Measurements from ENCODE around the gene SLIT3.

The SLIT3 gene

DNA sequence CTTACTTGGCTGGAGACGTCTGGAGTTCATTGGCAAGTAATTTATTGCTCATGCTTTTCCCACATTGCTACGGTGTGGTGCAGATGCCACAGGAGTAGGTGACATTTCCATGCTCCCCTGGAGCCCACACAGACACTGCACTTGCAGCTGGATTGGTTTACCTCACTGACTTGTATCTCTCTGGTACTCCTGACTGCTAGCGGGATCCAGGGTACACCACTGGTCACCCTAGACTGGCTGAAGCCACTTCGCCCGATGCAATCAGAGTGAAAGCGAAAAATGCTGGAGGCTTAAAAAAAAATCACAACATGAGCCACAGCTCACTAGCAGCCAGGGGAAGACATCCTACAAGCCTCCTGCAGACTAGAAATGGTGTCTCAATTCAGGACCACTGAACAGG is 32.6 kb upstream of the SLIT3 start:
- no peak for TF ChIP-seq FEZF1 (tag by site-specific recombination; IDR thresholded peaks at IDR 0.05)
- TF ChIP-seq ZNF596 (tag by site-specific recombination; IDR thresholded peaks at IDR 0.05), result no peak
- ChIA-PET POLR2A (no interaction called here), CTCF (no interaction called here)
- Histone ChIP-seq H3K36me3 (ENCODE audit: control insufficient read depth in 2 of 2, insufficient read depth in 1 of 2, low read length in 2 of 2) (no peaks in the 10 kb centered on the region), H3K27ac (ENCODE audit: extremely low read depth, low read depth, low read length) (no peak overlapping the region), H3K9me3 (ENCODE audit: control insufficient read depth, insufficient read depth, low read depth, low read length) (no peaks in the 10 kb centered on the region), H3K4me3 (ENCODE audit: low read depth, low read length) (no peak overlapping the region), H3K4me1 (ENCODE audit: control insufficient read depth, insufficient read depth, low read length) (no peaks in the 10 kb centered on the region)

DNA sequence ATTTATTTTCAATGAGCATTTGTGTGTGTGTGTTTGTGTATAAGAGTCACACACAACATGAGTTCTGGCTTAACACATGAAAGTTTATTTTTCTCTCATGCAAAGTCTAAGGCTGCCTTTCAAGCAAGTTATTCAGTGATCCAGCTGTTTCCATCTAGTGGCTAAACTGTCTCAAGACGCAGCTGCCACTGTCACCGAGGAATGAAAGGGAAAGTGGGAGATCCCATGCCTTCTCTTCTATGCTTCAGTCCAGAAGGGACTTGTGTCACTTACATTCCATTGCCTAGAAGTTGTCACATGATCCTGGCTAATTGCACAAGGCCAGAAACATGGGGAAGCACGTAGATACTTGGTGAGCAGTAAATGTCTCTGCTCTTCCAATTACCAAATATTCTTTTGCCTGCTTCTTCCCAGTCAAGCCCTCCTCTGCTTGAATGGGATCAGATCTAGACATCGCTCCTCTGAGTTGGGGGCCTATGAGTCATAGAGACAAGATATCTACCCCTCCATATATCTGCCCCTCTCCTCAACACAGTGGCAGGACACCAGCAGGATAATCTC is 30.4 kb upstream of the SLIT3 start:
- H3K27ac ChIP-seq (ENCODE audit: extremely low read depth, low read depth, low read length), result no peak overlapping the region
- ChIA-PET CTCF (interaction anchor here (0.6 kb wide), 1 partner anchor 474 kb away, joined by 3 read pairs; no protein-coding TSS in a partner anchor), POLR2A (no interaction called here)

DNA sequence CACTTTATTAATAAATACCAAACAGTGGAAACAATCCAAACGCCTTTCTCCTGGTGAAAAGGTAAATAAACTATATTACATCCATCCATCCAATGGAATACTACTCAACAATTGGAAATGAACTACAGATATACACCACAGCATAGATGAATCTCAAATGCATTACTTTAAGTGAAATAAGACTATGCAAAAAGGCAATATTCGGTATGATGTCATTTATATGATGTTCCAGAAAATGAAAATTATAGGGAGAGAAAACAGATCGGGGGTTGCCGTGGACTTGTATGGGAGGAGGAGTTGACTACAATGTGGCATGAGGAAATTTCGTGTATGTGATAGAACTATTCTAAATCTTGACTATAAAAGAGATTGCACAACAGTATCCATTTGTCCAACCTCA is 27.5 kb upstream of the SLIT3 start:
- Histone ChIP-seq H3K36me3 (ENCODE audit: control insufficient read depth in 2 of 2, insufficient read depth in 1 of 2, low read length in 2 of 2) (no peaks in the 10 kb centered on the region), H3K9me3 (ENCODE audit: control insufficient read depth, insufficient read depth, low read depth, low read length) (no peaks in the 10 kb centered on the region), H3K4me3 (ENCODE audit: low read depth, low read length) (no peak overlapping the region), H3K27ac (ENCODE audit: extremely low read depth, low read depth, low read length) (no peak overlapping the region), H3K4me1 (ENCODE audit: control insufficient read depth, insufficient read depth, low read length) (no peaks in the 10 kb centered on the region)
- TF ChIP-seq, protein P1, sequence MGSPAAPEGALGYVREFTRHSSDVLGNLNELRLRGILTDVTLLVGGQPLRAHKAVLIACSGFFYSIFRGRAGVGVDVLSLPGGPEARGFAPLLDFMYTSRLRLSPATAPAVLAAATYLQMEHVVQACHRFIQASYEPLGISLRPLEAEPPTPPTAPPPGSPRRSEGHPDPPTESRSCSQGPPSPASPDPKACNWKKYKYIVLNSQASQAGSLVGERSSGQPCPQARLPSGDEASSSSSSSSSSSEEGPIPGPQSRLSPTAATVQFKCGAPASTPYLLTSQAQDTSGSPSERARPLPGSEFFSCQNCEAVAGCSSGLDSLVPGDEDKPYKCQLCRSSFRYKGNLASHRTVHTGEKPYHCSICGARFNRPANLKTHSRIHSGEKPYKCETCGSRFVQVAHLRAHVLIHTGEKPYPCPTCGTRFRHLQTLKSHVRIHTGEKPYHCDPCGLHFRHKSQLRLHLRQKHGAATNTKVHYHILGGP (tag by site-specific recombination; IDR thresholded peaks at IDR 0.05), result no peak
- TF ChIP-seq MEIS1 (CRISPR knock-in tag; IDR thresholded peaks at IDR 0.05; ENCODE audit: borderline replicate concordance), result no peak
- no peak for TF ChIP-seq ZNF302 (tag by site-specific recombination; IDR thresholded peaks at IDR 0.05; ENCODE audit: low read depth)
- TF ChIP-seq KLF10 (tag by site-specific recombination; IDR thresholded peaks at IDR 0.05), result no peak
- TF ChIP-seq ZBTB17 (tag by site-specific recombination; IDR thresholded peaks at IDR 0.05), result no peak
- TF ChIP-seq, protein P2, sequence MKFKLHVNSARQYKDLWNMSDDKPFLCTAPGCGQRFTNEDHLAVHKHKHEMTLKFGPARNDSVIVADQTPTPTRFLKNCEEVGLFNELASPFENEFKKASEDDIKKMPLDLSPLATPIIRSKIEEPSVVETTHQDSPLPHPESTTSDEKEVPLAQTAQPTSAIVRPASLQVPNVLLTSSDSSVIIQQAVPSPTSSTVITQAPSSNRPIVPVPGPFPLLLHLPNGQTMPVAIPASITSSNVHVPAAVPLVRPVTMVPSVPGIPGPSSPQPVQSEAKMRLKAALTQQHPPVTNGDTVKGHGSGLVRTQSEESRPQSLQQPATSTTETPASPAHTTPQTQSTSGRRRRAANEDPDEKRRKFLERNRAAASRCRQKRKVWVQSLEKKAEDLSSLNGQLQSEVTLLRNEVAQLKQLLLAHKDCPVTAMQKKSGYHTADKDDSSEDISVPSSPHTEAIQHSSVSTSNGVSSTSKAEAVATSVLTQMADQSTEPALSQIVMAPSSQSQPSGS (tag by site-specific recombination; IDR thresholded peaks at IDR 0.05; ENCODE audit: low read depth), result peak; percentile 57; the same call in 1 of the 2 replicates
- no peak for TF ChIP-seq ZNF777 (tag by site-specific recombination; IDR thresholded peaks at IDR 0.05; ENCODE audit: borderline replicate concordance)
- ChIA-PET CTCF (no interaction called here), POLR2A (no interaction called here)

More for the DNA sequence above, 30.4 kb upstream of the SLIT3 start:
- Histone ChIP-seq H3K4me3 (ENCODE audit: low read depth, low read length) (no peak overlapping the region), H3K9me3 (ENCODE audit: control insufficient read depth, insufficient read depth, low read depth, low read length) (no peaks in the 10 kb centered on the region), H3K4me1 (ENCODE audit: control insufficient read depth, insufficient read depth, low read length) (no peaks in the 10 kb centered on the region), H3K36me3 (ENCODE audit: control insufficient read depth in 2 of 2, insufficient read depth in 1 of 2, low read length in 2 of 2) (no peaks in the 10 kb centered on the region)
- TF ChIP-seq, protein P3, sequence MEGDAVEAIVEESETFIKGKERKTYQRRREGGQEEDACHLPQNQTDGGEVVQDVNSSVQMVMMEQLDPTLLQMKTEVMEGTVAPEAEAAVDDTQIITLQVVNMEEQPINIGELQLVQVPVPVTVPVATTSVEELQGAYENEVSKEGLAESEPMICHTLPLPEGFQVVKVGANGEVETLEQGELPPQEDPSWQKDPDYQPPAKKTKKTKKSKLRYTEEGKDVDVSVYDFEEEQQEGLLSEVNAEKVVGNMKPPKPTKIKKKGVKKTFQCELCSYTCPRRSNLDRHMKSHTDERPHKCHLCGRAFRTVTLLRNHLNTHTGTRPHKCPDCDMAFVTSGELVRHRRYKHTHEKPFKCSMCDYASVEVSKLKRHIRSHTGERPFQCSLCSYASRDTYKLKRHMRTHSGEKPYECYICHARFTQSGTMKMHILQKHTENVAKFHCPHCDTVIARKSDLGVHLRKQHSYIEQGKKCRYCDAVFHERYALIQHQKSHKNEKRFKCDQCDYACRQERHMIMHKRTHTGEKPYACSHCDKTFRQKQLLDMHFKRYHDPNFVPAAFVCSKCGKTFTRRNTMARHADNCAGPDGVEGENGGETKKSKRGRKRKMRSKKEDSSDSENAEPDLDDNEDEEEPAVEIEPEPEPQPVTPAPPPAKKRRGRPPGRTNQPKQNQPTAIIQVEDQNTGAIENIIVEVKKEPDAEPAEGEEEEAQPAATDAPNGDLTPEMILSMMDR (tag by site-specific recombination; IDR thresholded peaks at IDR 0.05), result 0 out of 2 replicates have a peak, but pooled peaks have one; percentile 11
- TF ChIP-seq YY1 (tag by site-specific recombination; IDR thresholded peaks at IDR 0.05), result no peak

DNA sequence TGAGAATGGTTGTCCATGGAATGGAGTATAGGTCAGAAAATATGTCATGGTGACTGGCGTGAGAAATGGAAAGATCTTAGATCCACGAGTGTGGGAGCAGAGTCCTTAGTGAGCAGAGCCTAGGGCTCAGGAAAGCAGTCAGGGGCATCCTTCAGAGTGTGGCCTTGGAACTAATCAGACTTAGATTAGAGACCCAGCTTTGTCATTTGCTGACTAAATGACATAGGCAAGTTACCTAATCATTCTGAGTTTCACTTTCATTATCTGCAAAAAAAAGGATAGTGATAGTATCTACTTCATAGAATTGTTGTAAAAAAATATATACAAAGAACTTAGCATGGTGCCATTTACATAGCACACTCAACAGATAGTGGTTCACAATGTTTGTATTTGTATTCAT is 24.3 kb upstream of the SLIT3 start:
- ChIA-PET POLR2A (no interaction called here), CTCF (no interaction called here)
- no peak overlapping the region for H3K4me3 ChIP-seq (ENCODE audit: low read depth, low read length)
- no peaks in the 10 kb centered on the region for H3K4me1 ChIP-seq (ENCODE audit: control insufficient read depth, insufficient read depth, low read length)
- no peaks in the 10 kb centered on the region for H3K36me3 ChIP-seq (ENCODE audit: control insufficient read depth in 2 of 2, insufficient read depth in 1 of 2, low read length in 2 of 2)
- H3K27ac ChIP-seq (ENCODE audit: extremely low read depth, low read depth, low read length), result no peak overlapping the region
- H3K9me3 ChIP-seq (ENCODE audit: control insufficient read depth, insufficient read depth, low read depth, low read length), result no peaks in the 10 kb centered on the region
- no peak for TF ChIP-seq ZNF350 (tag by site-specific recombination; IDR thresholded peaks at IDR 0.05)
- TF ChIP-seq ZNF514 (tag by site-specific recombination; IDR thresholded peaks at IDR 0.05), result no peak
- no peak for TF ChIP-seq BCL11A (tag by site-specific recombination; IDR thresholded peaks at IDR 0.05; ENCODE audit: low read depth)
- no peak for TF ChIP-seq ZNF549 (tag by site-specific recombination; IDR thresholded peaks at IDR 0.05)
- TF ChIP-seq SP3 (tag by site-specific recombination; IDR thresholded peaks at IDR 0.05), result no peak
- TF ChIP-seq ZNF621 (tag by site-specific recombination; IDR thresholded peaks at IDR 0.05), result no peak
- TF ChIP-seq, protein P4, sequence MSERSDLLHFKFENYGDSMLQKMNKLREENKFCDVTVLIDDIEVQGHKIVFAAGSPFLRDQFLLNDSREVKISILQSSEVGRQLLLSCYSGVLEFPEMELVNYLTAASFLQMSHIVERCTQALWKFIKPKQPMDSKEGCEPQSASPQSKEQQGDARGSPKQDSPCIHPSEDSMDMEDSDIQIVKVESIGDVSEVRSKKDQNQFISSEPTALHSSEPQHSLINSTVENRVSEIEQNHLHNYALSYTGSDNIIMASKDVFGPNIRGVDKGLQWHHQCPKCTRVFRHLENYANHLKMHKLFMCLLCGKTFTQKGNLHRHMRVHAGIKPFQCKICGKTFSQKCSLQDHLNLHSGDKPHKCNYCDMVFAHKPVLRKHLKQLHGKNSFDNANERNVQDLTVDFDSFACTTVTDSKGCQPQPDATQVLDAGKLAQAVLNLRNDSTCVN (tag by site-specific recombination; optimal IDR thresholded peaks at IDR 0.05), result no peak
- no peak for TF ChIP-seq YY2 (tag by site-specific recombination; IDR thresholded peaks at IDR 0.05)
- TF ChIP-seq ZEB2 (tag by site-specific recombination; IDR thresholded peaks at IDR 0.05), result no peak
- TF ChIP-seq ZNF792 (tag by site-specific recombination; IDR thresholded peaks at IDR 0.05), result no peak
